ENCODE data around the gene DAPL1.

GRCh38 chr2:158746488-158746887 is 48.6 kb upstream of the DAPL1 start:
- TF ChIP-seq CTCF (IDR thresholded peaks at IDR 0.05; ENCODE audit: low read depth, low read length): no peak
- TF ChIP-seq EZH2phosphoT487 (IDR thresholded peaks at IDR 0.05; ENCODE audit: low read depth): no peak

Measured in OCI-LY3 (cell line).